Upper lobe of left lung (tissue), 6 donors: Measurements from ENCODE around the gene SHOC1. TPM values are rescaled to one million over a fixed set of nuclear protein-coding genes. Genes with fewer than 3 reads are reported as not detected.

Source experiments
- ATAC-seq, 2 donors: fragments of 200-7000 bp; cut with Tn5 transposase; one replicate each; pipeline ENCODE4 v1.9.1; 2022; ENCODE audit warnings: mild to moderate bottlenecking in 2 of 2, moderate library complexity in 2 of 2; ENCODE audit not compliant: low FRiP score in 2 of 2
- DNase-seq, 2 donors: peaks; one replicate each; pipeline ENCODE4 v3.0.0-alpha.2; 2019 to 2020
- H3K27ac ChIP-seq, 4 donors: fragments of 200-600 bp; sonication (generic); one replicate each; pipeline ENCODE4 v1.5.1; 2016 to 2019
- H3K27me3 ChIP-seq, 4 donors: fragments of 200-600 bp; sonication (generic); one replicate each; pipeline ENCODE4 v1.5.1; 2017 to 2019
- H3K36me3 ChIP-seq, 4 donors: fragments of 200-600 bp; sonication (generic); one replicate each; pipeline ENCODE4 v1.5.1; 2016 to 2019
- H3K4me1 ChIP-seq, 4 donors: fragments of 200-600 bp; sonication (generic); one replicate each; pipeline ENCODE4 v1.5.1; 2018 to 2019
- H3K4me3 ChIP-seq, 4 donors: fragments of 200-600 bp; sonication (generic); one replicate each; pipeline ENCODE4 v1.5.1; 2017 to 2019; ENCODE audit warnings: mild to moderate bottlenecking in 2 of 4, moderate library complexity in 1 of 4
- H3K9me3 ChIP-seq, 4 donors: fragments of 200-600 bp; sonication (generic); one replicate each; pipeline ENCODE4 v1.5.1; 2018 to 2019
- EP300 ChIP-seq, 4 donors: sonication (generic); formaldehyde crosslinking; IDR thresholded peaks; one replicate each; pipeline ENCODE4 v1.5.1; 2017; ENCODE audit warnings: antibody characterized with exemption in 4 of 4, control low read depth in 2 of 4
- POLR2A ChIP-seq, 4 donors: fragments of 450-650 bp; IDR thresholded peaks; one replicate each; pipeline ENCODE4 v1.5.1; 2016 to 2017; ENCODE audit warnings: antibody characterized with exemption in 4 of 4, mild to moderate bottlenecking in 2 of 4
- POLR2AphosphoS5 ChIP-seq, 2 donors: sonication (generic); formaldehyde crosslinking; IDR thresholded peaks; one replicate each; pipeline ENCODE4 v1.5.1; 2017; ENCODE audit warnings: antibody characterized with exemption in 2 of 2
- WGBS, 2 donors: methylation state at CpG; one replicate each; pipeline ENCODE4 v1.1.5; 2017 to 2018; 5-methylcytosine and 5-hydroxymethylcytosine counted together
- small RNA-seq, 4 donors: library from RNA; depleted of rRNA; stranded (forward); fragments of <200 nt; gene quantifications; one replicate each; pipeline ENCODE3, GENCODE V24; 2016
- total RNA-seq, 6 donors: library from RNA; depleted of rRNA in 4 of 6; stranded (reverse); fragments of >200 nt in 4 of 6; gene quantifications; one replicate each; pipeline versions ENCODE4 v1.1.0 to v1.2.1, GENCODE V29; 2016 to 2021
- TF ChIP-seq, protein P1 (sequence below), 6 experiments: fragments of 450-650 bp in 4 of 6; fragments of 200-600 bp in 2 of 6; sonication (generic) in 2 of 6; IDR thresholded peaks; one replicate each; pipeline ENCODE4 v1.5.1; 2016 to 2019; ENCODE audit warnings: antibody characterized with exemption in 6 of 6
- donor health status: DM: no; HTN: no; CAD: no; lungs with moderate emphysema.
- donor health status: DM: no; HTN: yes; CAD: no; lungs with severe emphysema.

Gene SHOC1
- total RNA-seq, 6 donors from 2014 or later = 0.15 to 3.1 (median 0.79) TPM; not detected in 3

DNA sequence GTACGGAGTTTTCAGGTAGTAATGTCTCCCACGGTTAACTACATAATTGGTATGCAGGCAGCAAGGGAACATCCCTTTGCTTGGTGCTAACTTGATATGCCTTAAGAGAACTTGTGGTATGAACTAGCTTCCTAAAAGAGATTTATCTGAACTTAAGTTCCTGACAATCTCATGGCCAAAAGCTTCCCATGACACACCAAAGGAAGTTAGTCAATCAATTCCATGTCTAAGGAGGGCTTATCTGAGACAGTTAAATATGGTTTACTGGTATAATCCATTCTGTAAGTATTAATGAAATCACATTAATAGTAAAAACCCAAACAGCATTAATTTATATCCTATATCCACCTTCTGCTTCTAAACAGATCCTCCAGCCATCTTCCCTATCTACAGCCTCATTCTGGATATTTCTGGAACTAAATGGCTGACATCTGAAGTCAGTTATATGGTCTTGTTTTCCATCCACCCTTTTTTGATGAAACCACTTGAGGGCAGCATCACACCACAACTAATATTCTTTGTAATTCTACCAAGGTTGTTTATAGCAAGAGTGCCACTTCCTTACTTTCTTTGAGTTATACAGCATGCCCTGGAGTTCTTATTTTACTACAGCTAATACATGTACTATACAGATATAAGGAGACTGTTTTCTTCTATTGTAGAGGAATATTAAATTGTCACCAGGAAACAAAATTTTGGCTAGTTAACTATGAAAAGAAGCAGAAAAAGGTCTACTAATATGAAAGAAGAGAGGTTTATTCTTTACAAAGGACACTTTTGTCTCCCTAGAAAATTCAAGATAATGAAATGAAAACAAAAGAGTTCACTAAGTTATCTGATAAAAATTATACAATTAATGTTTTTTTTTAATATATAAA lies 34.7 kb downstream of the SHOC1 start:
- Histone ChIP-seq H3K4me3 (no peak overlapping the region), H3K36me3 (no peaks in the 10 kb centered on the region), H3K27ac (no peak overlapping the region), H3K4me1 (peaks cover 0 to 4% (median 2%) of the 10 kb centered on the region in 4 donors), H3K27me3 (no peaks in the 10 kb centered on the region), H3K9me3 (no peaks in the 10 kb centered on the region)
- ATAC-seq (peak; percentile 78 to 83), DNase-seq (peak in 1 of 2 donors; percentile 24)
- WGBS, 2 donors = 79 to 93% methylated on average over 2 of the region's 2 CpGs
- no peak for TF ChIP-seq EP300 (IDR thresholded peaks at IDR 0.05)
- TF ChIP-seq, protein P1, sequence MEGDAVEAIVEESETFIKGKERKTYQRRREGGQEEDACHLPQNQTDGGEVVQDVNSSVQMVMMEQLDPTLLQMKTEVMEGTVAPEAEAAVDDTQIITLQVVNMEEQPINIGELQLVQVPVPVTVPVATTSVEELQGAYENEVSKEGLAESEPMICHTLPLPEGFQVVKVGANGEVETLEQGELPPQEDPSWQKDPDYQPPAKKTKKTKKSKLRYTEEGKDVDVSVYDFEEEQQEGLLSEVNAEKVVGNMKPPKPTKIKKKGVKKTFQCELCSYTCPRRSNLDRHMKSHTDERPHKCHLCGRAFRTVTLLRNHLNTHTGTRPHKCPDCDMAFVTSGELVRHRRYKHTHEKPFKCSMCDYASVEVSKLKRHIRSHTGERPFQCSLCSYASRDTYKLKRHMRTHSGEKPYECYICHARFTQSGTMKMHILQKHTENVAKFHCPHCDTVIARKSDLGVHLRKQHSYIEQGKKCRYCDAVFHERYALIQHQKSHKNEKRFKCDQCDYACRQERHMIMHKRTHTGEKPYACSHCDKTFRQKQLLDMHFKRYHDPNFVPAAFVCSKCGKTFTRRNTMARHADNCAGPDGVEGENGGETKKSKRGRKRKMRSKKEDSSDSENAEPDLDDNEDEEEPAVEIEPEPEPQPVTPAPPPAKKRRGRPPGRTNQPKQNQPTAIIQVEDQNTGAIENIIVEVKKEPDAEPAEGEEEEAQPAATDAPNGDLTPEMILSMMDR (IDR thresholded peaks at IDR 0.05) = peak; percentile 32 to 77 (median 66)

- Histone ChIP-seq H3K36me3 (no peaks in the 10 kb centered on the region), H3K27ac (no peak overlapping the region), H3K27me3 (no peaks in the 10 kb centered on the region), H3K4me1 (no peaks in the 10 kb centered on the region), H3K9me3 (no peaks in the 10 kb centered on the region), H3K4me3 (no peak overlapping the region)
- ATAC-seq (no peak), DNase-seq (no peak)
- WGBS, 2 donors = 83 to 89% methylated on average over 1 of the region's 1 CpG
- TF ChIP-seq EP300 (IDR thresholded peaks at IDR 0.05) (no peak), POLR2AphosphoS5 (IDR thresholded peaks at IDR 0.05) (no peak), POLR2A (IDR thresholded peaks at IDR 0.05) (no peak)
- TF ChIP-seq, protein P1 (IDR thresholded peaks at IDR 0.05) = no peak
Measured at GRCh38 chr9:111754800-111755199, 39.9 kb downstream of the SHOC1 start.

- DNase-seq = no peak
- Histone ChIP-seq H3K4me3 (no peak overlapping the region), H3K36me3 (no peaks in the 10 kb centered on the region), H3K9me3 (no peaks in the 10 kb centered on the region), H3K27me3 (no peaks in the 10 kb centered on the region), H3K27ac (no peak overlapping the region), H3K4me1 (no peaks in the 10 kb centered on the region)
- no peak for TF ChIP-seq POLR2A (IDR thresholded peaks at IDR 0.05)
- no peak for TF ChIP-seq EP300 (IDR thresholded peaks at IDR 0.05)
- TF ChIP-seq POLR2AphosphoS5 (IDR thresholded peaks at IDR 0.05) = no peak
- TF ChIP-seq, protein P1 (IDR thresholded peaks at IDR 0.05) = no peak
- 81 to 83% methylated on average over 1 of the region's 1 CpG for WGBS, 2 donors
- no peak for ATAC-seq
Measured at GRCh38 chr9:111752455-111752854, 42.3 kb downstream of the SHOC1 start.

Small RNAs within 50 kb of the gene (small RNA-seq; reads per million reads assigned to genes)
- 0 reads per million in 4 donors for gene RNU6-1013P

Other genes with a start within 250 kb of the SHOC1 start
- 10 to 100 TPM; 26.9 to 66.7 (median 35.9) TPM for gene PTGR1, start 195.3 kb downstream of the SHOC1 start, total RNA-seq
- gene DNAJC25, start 163.6 kb downstream of the SHOC1 start, total RNA-seq = 10 to 100 TPM in 2 of 6 donors, 1 to 10 TPM in 4; 4.5 to 12.2 (median 7.2) TPM
- gene GNG10, start 133.3 kb downstream of the SHOC1 start, total RNA-seq = 10 to 100 TPM; 18.8 to 62.2 (median 39.6) TPM
- 10 to 100 TPM; 21.4 to 79.7 (median 35.7) TPM for gene UGCG, start 101.9 kb upstream of the SHOC1 start, total RNA-seq